Muscle of leg (tissue), 11 donors: ENCODE data around the gene BRIP1. TPM values are rescaled to one million over a fixed set of nuclear protein-coding genes. Genes with fewer than 3 reads are reported as not detected.

Experiments used
- DNase-seq: peaks from one replicate; pipeline ENCODE4 v3.0.0; 2013
- H3K27ac ChIP-seq: one replicate; pipeline ENCODE4 v1.5.1; 2013; ENCODE audit warnings: mild to moderate bottlenecking, low read length, control low read depth
- H3K27me3 ChIP-seq: one replicate; pipeline ENCODE4 v1.6.1; 2013; ENCODE audit warnings: low read length; ENCODE audit not compliant: control insufficient read depth, insufficient read depth
- H3K36me3 ChIP-seq: one replicate; pipeline ENCODE4 v1.6.1; 2013; ENCODE audit warnings: low read length; ENCODE audit not compliant: control insufficient read depth, insufficient read depth
- H3K4me1 ChIP-seq: one replicate; pipeline ENCODE4 v1.6.1; 2013; ENCODE audit warnings: low read length; ENCODE audit not compliant: control insufficient read depth, insufficient read depth
- H3K4me3 ChIP-seq: one replicate; pipeline ENCODE4 v1.5.1; 2013; ENCODE audit warnings: low read length, control low read depth
- H3K9me3 ChIP-seq: replicated peaks from 2 replicates; pipeline ENCODE4 v1.6.1; 2013; ENCODE audit warnings: low read depth, low read length; ENCODE audit not compliant: control insufficient read depth
- WGBS: methylation state at CpG from one replicate; pipeline ENCODE4 v1.1.5; 2013; ENCODE audit warnings: missing lambda C conversion rate; ENCODE audit not compliant: insufficient coverage; 5-methylcytosine and 5-hydroxymethylcytosine counted together
- polyA plus RNA-seq, 8 donors: library from polyadenylated mRNA; unstranded; fragments of 120-200 nt; gene quantifications; one replicate each; pipeline versions ENCODE4 v1.2.1 to v1.2.3, GENCODE V29; 2013; ENCODE audit warnings: inconsistent platforms in 1 of 8, low replicate concordance in 1 of 8; ENCODE audit not compliant: insufficient read length in 8 of 8, insufficient read depth in 1 of 8
- total RNA-seq: library from RNA; stranded (reverse); fragments of 120-200 nt; gene quantifications from one replicate; pipeline ENCODE4 v1.2.4, GENCODE V29; 2013

Gene BRIP1
- total and polyA plus RNA-seq, 9 donors: 3.0 to 7.3 (median 4.6) TPM

- Histone ChIP-seq H3K27me3 (no peaks in the 10 kb centered on the region), H3K4me1 (no peaks in the 10 kb centered on the region), H3K9me3 (no peaks in the 10 kb centered on the region), H3K36me3 (no peaks in the 10 kb centered on the region), H3K27ac (no peak overlapping the region), H3K4me3 (no peak overlapping the region)
- no CpG with 5 or more reads among the region's 1 CpG for WGBS
- no peak for DNase-seq
Measured at GRCh38 chr17:61806936-61807335, 56.4 kb downstream of the BRIP1 start.

GRCh38 chr17:61806081-61806828 lies 57.1 kb downstream of the BRIP1 start:
- no peak overlapping the region for H3K4me3 ChIP-seq
- no CpG with 5 or more reads among the region's 7 CpGs for WGBS
- DNase-seq: no peak
- no peaks in the 10 kb centered on the region for H3K27me3 ChIP-seq
- no peak overlapping the region for H3K27ac ChIP-seq
- H3K9me3 ChIP-seq: no peaks in the 10 kb centered on the region
- no peaks in the 10 kb centered on the region for H3K4me1 ChIP-seq
- no peaks in the 10 kb centered on the region for H3K36me3 ChIP-seq

- no peak overlapping the region for H3K4me3 ChIP-seq
- H3K4me1 ChIP-seq: no peaks in the 10 kb centered on the region
- H3K27ac ChIP-seq: no peak overlapping the region
- no peaks in the 10 kb centered on the region for H3K9me3 ChIP-seq
- DNase-seq: no peak
- H3K36me3 ChIP-seq: no peaks in the 10 kb centered on the region
- H3K27me3 ChIP-seq: no peaks in the 10 kb centered on the region
- WGBS: no CpG with 5 or more reads among the region's 1 CpG
Measured at GRCh38 chr17:61805399-61805798, 57.9 kb downstream of the BRIP1 start.

- Histone ChIP-seq H3K4me3 (no peak overlapping the region), H3K9me3 (no peaks in the 10 kb centered on the region), H3K36me3 (no peaks in the 10 kb centered on the region), H3K27me3 (no peaks in the 10 kb centered on the region), H3K4me1 (no peaks in the 10 kb centered on the region), H3K27ac (no peak overlapping the region)
- DNase-seq: no peak
- no CpG with 5 or more reads among the region's 1 CpG for WGBS
Measured at GRCh38 chr17:61803796-61804195, 59.5 kb downstream of the BRIP1 start.

GRCh38 chr17:61803216-61803615 lies 60.1 kb downstream of the BRIP1 start:
- no peak overlapping the region for H3K27ac ChIP-seq
- H3K4me3 ChIP-seq: no peak overlapping the region
- no peaks in the 10 kb centered on the region for H3K27me3 ChIP-seq
- no peaks in the 10 kb centered on the region for H3K9me3 ChIP-seq
- no peak for DNase-seq
- no peaks in the 10 kb centered on the region for H3K4me1 ChIP-seq
- 100% methylated on average over 4 of the region's 6 CpGs for WGBS
- H3K36me3 ChIP-seq: no peaks in the 10 kb centered on the region

- Histone ChIP-seq H3K36me3 (no peaks in the 10 kb centered on the region), H3K9me3 (no peaks in the 10 kb centered on the region), H3K4me3 (no peak overlapping the region), H3K27ac (no peak overlapping the region), H3K4me1 (no peaks in the 10 kb centered on the region), H3K27me3 (no peaks in the 10 kb centered on the region)
- no CpG with 5 or more reads among the region's 1 CpG for WGBS
- no peak for DNase-seq
Measured at GRCh38 chr17:61799812-61800484, 63.4 kb downstream of the BRIP1 start.

- no peaks in the 10 kb centered on the region for H3K27me3 ChIP-seq
- no peak overlapping the region for H3K27ac ChIP-seq
- no peak overlapping the region for H3K4me3 ChIP-seq
- H3K9me3 ChIP-seq: no peaks in the 10 kb centered on the region
- no peaks in the 10 kb centered on the region for H3K36me3 ChIP-seq
- WGBS: no CpG with 5 or more reads among the region's 2 CpGs
- no peak for DNase-seq
- no peaks in the 10 kb centered on the region for H3K4me1 ChIP-seq
Measured at GRCh38 chr17:61797283-61797682, 66.0 kb downstream of the BRIP1 start.

GRCh38 chr17:61795546-61795945 lies 67.8 kb downstream of the BRIP1 start:
- no peaks in the 10 kb centered on the region for H3K9me3 ChIP-seq
- no peaks in the 10 kb centered on the region for H3K4me1 ChIP-seq
- no peaks in the 10 kb centered on the region for H3K27me3 ChIP-seq
- no peak overlapping the region for H3K27ac ChIP-seq
- no peak overlapping the region for H3K4me3 ChIP-seq
- H3K36me3 ChIP-seq: no peaks in the 10 kb centered on the region
- no CpG with 5 or more reads among the region's 2 CpGs for WGBS
- DNase-seq: no peak

- no peak overlapping the region for H3K27ac ChIP-seq
- H3K9me3 ChIP-seq: no peaks in the 10 kb centered on the region
- no peaks in the 10 kb centered on the region for H3K36me3 ChIP-seq
- WGBS: no CpG with 5 or more reads among the region's 1 CpG
- no peaks in the 10 kb centered on the region for H3K27me3 ChIP-seq
- no peak overlapping the region for H3K4me3 ChIP-seq
- no peaks in the 10 kb centered on the region for H3K4me1 ChIP-seq
- no peak for DNase-seq
Measured at GRCh38 chr17:61794792-61795191, 68.5 kb downstream of the BRIP1 start.

- H3K4me3 ChIP-seq: no peak overlapping the region
- no peak overlapping the region for H3K27ac ChIP-seq
- DNase-seq: no peak
- no CpG with 5 or more reads among the region's 4 CpGs for WGBS
- no peaks in the 10 kb centered on the region for H3K36me3 ChIP-seq
- H3K4me1 ChIP-seq: no peaks in the 10 kb centered on the region
- no peaks in the 10 kb centered on the region for H3K9me3 ChIP-seq
- H3K27me3 ChIP-seq: no peaks in the 10 kb centered on the region
Measured at GRCh38 chr17:61794242-61794641, 69.1 kb downstream of the BRIP1 start.
